WI38 (cell line): Measurements from ENCODE around the gene MADCAM1.

Source experiments
- H3K4me3 ChIP-seq: 2 replicates; pipeline ENCODE4 v1.5.1; 2011; ENCODE audit warnings: low read depth, mild to moderate bottlenecking, control low read depth, low read length
- CTCF ChIP-seq: IDR thresholded peaks from 2 replicates; pipeline ENCODE4 v1.5.1; 2012; ENCODE audit warnings: low read depth, mild to moderate bottlenecking, control low read depth, low read length

Gene MADCAM1

GRCh38 chr19:547836-548720, 51.8 kb downstream of the MADCAM1 start:
- no peak for TF ChIP-seq CTCF
- no peak overlapping the region for H3K4me3 ChIP-seq

GRCh38 chr19:548886-549830, 52.9 kb downstream of the MADCAM1 start:
- no peak overlapping the region for H3K4me3 ChIP-seq
- no peak for TF ChIP-seq CTCF

- no peak overlapping the region for H3K4me3 ChIP-seq
- TF ChIP-seq CTCF, result no peak
Observed at GRCh38 chr19:554817-555216, 58.5 kb downstream of the MADCAM1 start.
